ENCODE measurements around the gene CRADD. TPM values are rescaled to one million over a fixed set of nuclear protein-coding genes. Genes with fewer than 3 reads are reported as not detected.
"Not testable (repeated sequence)": the region's sequence is repeated elsewhere in the genome, so short reads cannot be mapped to it uniquely, and the experiment has no call there.

CRADD gene
- total RNA-seq, 4 donors from 2014 or later: 19.4 to 28.7 (median 22.6) TPM

DNA sequence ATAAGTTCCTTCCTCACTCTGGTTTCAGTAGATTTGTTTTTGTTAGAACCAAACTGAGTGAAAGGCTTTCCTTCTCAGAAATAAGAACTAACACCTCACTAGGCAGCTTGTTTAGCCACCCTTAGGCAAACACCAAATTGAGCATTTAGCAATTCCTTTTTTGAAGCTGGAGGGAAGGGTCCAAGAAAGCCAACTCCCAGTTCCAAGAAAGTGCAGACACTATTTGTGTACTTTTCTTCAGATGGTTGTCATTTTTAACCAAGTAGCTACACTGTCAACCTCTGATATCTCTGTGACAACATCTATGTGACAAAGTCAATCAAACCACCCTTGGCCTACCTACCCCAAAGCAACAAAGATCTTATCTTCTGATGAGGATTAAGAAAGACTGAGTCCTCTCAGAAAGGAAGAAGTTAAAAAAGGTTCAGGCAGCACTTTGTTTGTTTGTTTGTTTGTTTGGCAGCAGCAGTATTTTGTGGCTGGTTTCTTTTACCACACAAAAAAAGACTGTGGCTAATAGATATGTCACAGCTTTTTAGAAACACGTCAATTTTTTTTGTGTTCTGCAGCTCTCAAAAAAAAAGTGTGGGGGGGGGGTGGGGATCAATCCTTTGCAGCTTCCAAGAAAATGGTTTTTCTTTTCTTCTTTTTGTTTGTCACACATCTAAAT lies 203.8 kb downstream of the CRADD start:
- no peaks in the 10 kb centered on the region for H3K36me3 ChIP-seq
- peak overlapping the region in 1 of 4 donors; percentile 2 for H3K27ac ChIP-seq
- H3K9me3 ChIP-seq: no peaks in the 10 kb centered on the region
- intact Hi-C loops (cut with DNase I; ENCODE audit: low total_unique reads) (no loop called here), in situ Hi-C loops (cut with MboI; ENCODE audit: low sequenced_read_pairs in 4 of 4) (no loop called here)
- ATAC-seq (no peak), DNase-seq (no peak)
- H3K4me3 ChIP-seq: no peak overlapping the region
- peaks cover 5 to 9% of the 10 kb centered on the region in 2 donors for H3K4me1 ChIP-seq
- TF ChIP-seq, protein P1, sequence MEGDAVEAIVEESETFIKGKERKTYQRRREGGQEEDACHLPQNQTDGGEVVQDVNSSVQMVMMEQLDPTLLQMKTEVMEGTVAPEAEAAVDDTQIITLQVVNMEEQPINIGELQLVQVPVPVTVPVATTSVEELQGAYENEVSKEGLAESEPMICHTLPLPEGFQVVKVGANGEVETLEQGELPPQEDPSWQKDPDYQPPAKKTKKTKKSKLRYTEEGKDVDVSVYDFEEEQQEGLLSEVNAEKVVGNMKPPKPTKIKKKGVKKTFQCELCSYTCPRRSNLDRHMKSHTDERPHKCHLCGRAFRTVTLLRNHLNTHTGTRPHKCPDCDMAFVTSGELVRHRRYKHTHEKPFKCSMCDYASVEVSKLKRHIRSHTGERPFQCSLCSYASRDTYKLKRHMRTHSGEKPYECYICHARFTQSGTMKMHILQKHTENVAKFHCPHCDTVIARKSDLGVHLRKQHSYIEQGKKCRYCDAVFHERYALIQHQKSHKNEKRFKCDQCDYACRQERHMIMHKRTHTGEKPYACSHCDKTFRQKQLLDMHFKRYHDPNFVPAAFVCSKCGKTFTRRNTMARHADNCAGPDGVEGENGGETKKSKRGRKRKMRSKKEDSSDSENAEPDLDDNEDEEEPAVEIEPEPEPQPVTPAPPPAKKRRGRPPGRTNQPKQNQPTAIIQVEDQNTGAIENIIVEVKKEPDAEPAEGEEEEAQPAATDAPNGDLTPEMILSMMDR (IDR thresholded peaks at IDR 0.05 in 4 of 5, conservative IDR thresholded peaks at IDR 0.05 in 1 of 5): no peak
- TF ChIP-seq POLR2A (IDR thresholded peaks at IDR 0.05): no peak
- no peaks in the 10 kb centered on the region for H3K27me3 ChIP-seq

- Histone ChIP-seq H3K27ac (no peak overlapping the region), H3K4me3 (no peak overlapping the region), H3K27me3 (no peaks in the 10 kb centered on the region), H3K9me3 (no peaks in the 10 kb centered on the region), H3K4me1 (peaks cover 5 to 9% of the 10 kb centered on the region in 2 donors), H3K36me3 (no peaks in the 10 kb centered on the region)
- ATAC-seq (no peak), DNase-seq (no peak)
- in situ Hi-C loops (cut with MboI; ENCODE audit: low sequenced_read_pairs in 4 of 4): no loop called here
- intact Hi-C loops (cut with DNase I; ENCODE audit: low total_unique reads): no loop called here
- TF ChIP-seq, protein P1 (IDR thresholded peaks at IDR 0.05 in 4 of 5, conservative IDR thresholded peaks at IDR 0.05 in 1 of 5): no peak
- TF ChIP-seq POLR2A (IDR thresholded peaks at IDR 0.05): no peak
Observed at GRCh38 chr12:93882763-93883162, 205.6 kb downstream of the CRADD start.

GRCh38 chr12:93883436-93884154 lies 206.4 kb downstream of the CRADD start:
- intact Hi-C loops (cut with DNase I; ENCODE audit: low total_unique reads): no loop called here
- Histone ChIP-seq H3K4me3 (no peak overlapping the region), H3K4me1 (peaks cover 5 to 9% of the 10 kb centered on the region in 2 donors), H3K9me3 (no peaks in the 10 kb centered on the region), H3K27ac (no peak overlapping the region), H3K27me3 (no peaks in the 10 kb centered on the region), H3K36me3 (no peaks in the 10 kb centered on the region)
- no peak for DNase-seq
- ATAC-seq: no peak
- in situ Hi-C loops (cut with MboI; ENCODE audit: low sequenced_read_pairs in 4 of 4): no loop called here
- no peak for TF ChIP-seq POLR2A (IDR thresholded peaks at IDR 0.05)
- TF ChIP-seq, protein P1 (IDR thresholded peaks at IDR 0.05 in 4 of 5, conservative IDR thresholded peaks at IDR 0.05 in 1 of 5): no peak

GRCh38 chr12:93884794-93885460 lies 207.8 kb downstream of the CRADD start:
- Histone ChIP-seq H3K27ac (no peak overlapping the region), H3K4me1 (peaks cover under 1 to 5% of the 10 kb centered on the region in 2 donors), H3K9me3 (no peaks in the 10 kb centered on the region), H3K27me3 (no peaks in the 10 kb centered on the region), H3K4me3 (no peak overlapping the region), H3K36me3 (no peaks in the 10 kb centered on the region)
- no peak for TF ChIP-seq POLR2A (IDR thresholded peaks at IDR 0.05)
- TF ChIP-seq, protein P1 (IDR thresholded peaks at IDR 0.05 in 4 of 5, conservative IDR thresholded peaks at IDR 0.05 in 1 of 5): no peak
- no peak for DNase-seq
- in situ Hi-C loops (cut with MboI; ENCODE audit: low sequenced_read_pairs in 4 of 4) (no loop called here), intact Hi-C loops (cut with DNase I; ENCODE audit: low total_unique reads) (no loop called here)
- no peak for ATAC-seq

- H3K36me3 ChIP-seq; H3K27me3 ChIP-seq; DNase-seq; intact Hi-C loops (cut with DNase I; ENCODE audit: low total_unique reads); ATAC-seq; H3K4me1 ChIP-seq; H3K27ac ChIP-seq; in situ Hi-C loops (cut with MboI; ENCODE audit: low sequenced_read_pairs in 4 of 4); H3K4me3 ChIP-seq; H3K9me3 ChIP-seq: not testable (repeated sequence)
Observed at GRCh38 chr12:93885973-93886532, 208.9 kb downstream of the CRADD start.

Data from gastrocnemius medialis (tissue), 4 donors.